DOHH2 (cell line): ENCODE data around the gene ZBTB46.

ENCODE experiments used
- H3F3A ChIP-seq: fragments of 200-600 bp; sonication (generic), shearing (Covaris generic); 2 replicates; pipeline ENCODE4 v1.6.0; 2016; ENCODE audit warnings: antibody characterized with exemption, mild to moderate bottlenecking; ENCODE audit not compliant: control insufficient read depth, insufficient read depth
- H3K27ac ChIP-seq: fragments of 200-600 bp; sonication (generic); 2 replicates; pipeline ENCODE4 v1.5.1; 2014; ENCODE audit warnings: low read depth, mild to moderate bottlenecking, low read length, moderate library complexity
- H3K27me3 ChIP-seq: fragments of 200-600 bp; sonication (generic); 2 replicates; pipeline ENCODE4 v1.6.1; 2014; ENCODE audit warnings: mild to moderate bottlenecking, low read length, mixed read lengths; ENCODE audit not compliant: control insufficient read depth
- H3K36me3 ChIP-seq: fragments of 200-600 bp; sonication (generic); 2 replicates; pipeline ENCODE4 v1.6.1; 2014; ENCODE audit warnings: mild to moderate bottlenecking, low read length, moderate library complexity, mixed read lengths; ENCODE audit not compliant: control insufficient read depth
- H3K4me1 ChIP-seq: fragments of 200-600 bp; sonication (generic); 2 replicates; pipeline ENCODE4 v1.6.1; 2014; ENCODE audit warnings: mild to moderate bottlenecking, low read length, mixed read lengths; ENCODE audit not compliant: control insufficient read depth
- H3K4me2 ChIP-seq: fragments of 200-600 bp; sonication (generic); 2 replicates; pipeline ENCODE4 v1.6.0; 2014; ENCODE audit warnings: mild to moderate bottlenecking, low read length, moderate library complexity
- H3K4me3 ChIP-seq: fragments of 200-600 bp; sonication (generic); 2 replicates; pipeline ENCODE4 v1.5.1; 2014; ENCODE audit warnings: mild to moderate bottlenecking, low read length, mixed read lengths
- H3K79me2 ChIP-seq: fragments of 200-600 bp; sonication (generic); 2 replicates; pipeline ENCODE4 v1.6.1; 2014; ENCODE audit warnings: mild to moderate bottlenecking, low read length, mixed read lengths; ENCODE audit not compliant: control insufficient read depth
- H3K9me2 ChIP-seq: fragments of 200-600 bp; sonication (generic); replicated peaks from 2 replicates; pipeline ENCODE4 v1.6.1; 2014; ENCODE audit warnings: mild to moderate bottlenecking, low read length, mixed read lengths; ENCODE audit not compliant: control insufficient read depth
- H3K9me3 ChIP-seq: fragments of 200-600 bp; sonication (generic); 2 replicates; pipeline ENCODE4 v1.6.1; 2014; ENCODE audit warnings: antibody characterized with exemption, low read length, mixed read lengths; ENCODE audit not compliant: control insufficient read depth, insufficient read depth
- H4K20me1 ChIP-seq: fragments of 200-600 bp; sonication (generic); 2 replicates; pipeline ENCODE4 v1.6.0; 2014; ENCODE audit warnings: low read depth, mild to moderate bottlenecking, antibody characterized with exemption, low read length, moderate library complexity; ENCODE audit not compliant: control insufficient read depth, insufficient read depth
- CTCF ChIP-seq: fragments of 200-600 bp; sonication (generic); IDR thresholded peaks from one replicate; pipeline ENCODE4 v1.5.1; 2014; ENCODE audit warnings: antibody characterized with exemption, mild to moderate bottlenecking, low read depth, low read length; ENCODE audit not compliant: poor library complexity, severe bottlenecking
- EZH2phosphoT487 ChIP-seq: fragments of 200-600 bp; sonication (generic); IDR thresholded peaks from 2 replicates; pipeline ENCODE4 v1.6.1; 2017; ENCODE audit warnings: borderline replicate concordance, mild to moderate bottlenecking, antibody characterized with exemption, low read length, moderate library complexity, mixed read lengths

ZBTB46 gene

GRCh38 chr20:63733579-63734081 is 97.4 kb downstream of the ZBTB46 start:
- Histone ChIP-seq H4K20me1 (no peaks in the 10 kb centered on the region), H3K4me1 (peaks cover 50% of the 10 kb centered on the region), H3K4me3 (no peak overlapping the region), H3K27ac (no peak overlapping the region), H3K4me2 (no peak overlapping the region), H3K36me3 (peaks cover 51% of the 10 kb centered on the region), H3K9me2 (no peaks in the 10 kb centered on the region), H3K79me2 (peaks cover 29% of the 10 kb centered on the region), H3K9me3 (no peaks in the 10 kb centered on the region; the same call in 1 of the 2 replicates), H3K27me3 (no peaks in the 10 kb centered on the region), H3F3A (peaks cover 10% of the 10 kb centered on the region; the same call in 1 of the 2 replicates)
- TF ChIP-seq CTCF: no peak
- TF ChIP-seq EZH2phosphoT487: no peak

GRCh38 chr20:63733117-63733516 is 97.9 kb downstream of the ZBTB46 start:
- H3K9me3 ChIP-seq: no peaks in the 10 kb centered on the region; the same call in 1 of the 2 replicates
- H3K4me2 ChIP-seq: no peak overlapping the region
- H3K4me3 ChIP-seq: no peak overlapping the region
- H3K27ac ChIP-seq: no peak overlapping the region
- peaks cover 10% of the 10 kb centered on the region; the same call in 1 of the 2 replicates for H3F3A ChIP-seq
- no peaks in the 10 kb centered on the region for H4K20me1 ChIP-seq
- TF ChIP-seq EZH2phosphoT487: no peak
- TF ChIP-seq CTCF: no peak
- H3K27me3 ChIP-seq: no peaks in the 10 kb centered on the region
- peaks cover 50% of the 10 kb centered on the region for H3K4me1 ChIP-seq
- H3K36me3 ChIP-seq: peaks cover 54% of the 10 kb centered on the region
- no peaks in the 10 kb centered on the region for H3K9me2 ChIP-seq
- H3K79me2 ChIP-seq: peaks cover 29% of the 10 kb centered on the region

GRCh38 chr20:63732118-63733095 is 98.7 kb downstream of the ZBTB46 start:
- Histone ChIP-seq H3K27ac (no peak overlapping the region), H3K36me3 (peaks cover 59% of the 10 kb centered on the region), H3K9me2 (no peaks in the 10 kb centered on the region), H3K79me2 (peaks cover 29% of the 10 kb centered on the region), H3K4me3 (no peak overlapping the region), H3K27me3 (no peaks in the 10 kb centered on the region), H3K9me3 (no peaks in the 10 kb centered on the region; the same call in 1 of the 2 replicates), H4K20me1 (no peaks in the 10 kb centered on the region), H3K4me1 (peaks cover 51% of the 10 kb centered on the region), H3F3A (peaks cover 16% of the 10 kb centered on the region), H3K4me2 (no peak overlapping the region)
- TF ChIP-seq EZH2phosphoT487 (no peak), CTCF (no peak)
